Gastrocnemius medialis (tissue), 4 donors: ENCODE results near the gene RRAD.

Experiments
- CTCF ChIP-seq, 5 experiments: fragments of 450-650 bp in 3 of 5; fragments of 200-600 bp in 2 of 5; sonication (generic) in 2 of 5; IDR thresholded peaks in 4 of 5; conservative IDR thresholded peaks in 1 of 5; 1 replicate in 4 of 5; 2 replicates in 1 of 5; pipeline ENCODE4 v1.5.1; 2016 to 2019; ENCODE audit warnings: antibody characterized with exemption in 5 of 5, mild to moderate bottlenecking in 3 of 5, moderate library complexity in 3 of 5
- POLR2A ChIP-seq, 2 donors: fragments of 450-650 bp; IDR thresholded peaks; one replicate each; pipeline ENCODE4 v1.6.1; 2017; ENCODE audit warnings: antibody characterized with exemption in 2 of 2, mild to moderate bottlenecking in 2 of 2, moderate library complexity in 2 of 2

- TF ChIP-seq CTCF (IDR thresholded peaks at IDR 0.05 in 4 of 5, conservative IDR thresholded peaks at IDR 0.05 in 1 of 5) (no peak), POLR2A (IDR thresholded peaks at IDR 0.05) (no peak)
Measured at GRCh38 chr16:66908762-66909559, 16.4 kb downstream of the RRAD start.
